Spleen (tissue), 7 donors: ENCODE measurements around the gene COL23A1.

Experiments used
- POLR2AphosphoS5 ChIP-seq, 3 donors: sonication (generic); formaldehyde crosslinking; IDR thresholded peaks; one replicate each; pipeline ENCODE4 v1.5.1; 2017; ENCODE audit warnings: antibody characterized with exemption in 3 of 3
- TF ChIP-seq, protein P1 (sequence below), 11 experiments: fragments of 200-600 bp in 7 of 11; fragments of 450-650 bp in 4 of 11; sonication (generic) in 4 of 11; IDR thresholded peaks in 8 of 11; conservative IDR thresholded peaks in 3 of 11; 1 replicate in 7 of 11; 2 replicates in 4 of 11; pipeline versions ENCODE4 v1.4.0 to v1.8.0; 2016 to 2021; ENCODE audit warnings: antibody characterized with exemption in 11 of 11, inconsistent platforms in 4 of 11, mild to moderate bottlenecking in 1 of 11
- donor health status: DM: no; HTN: no; CAD: no; lungs with moderate emphysema.
- donor health status: DM: no; HTN: no; CAD: no.
- donor health status: DM: no; HTN: no; CAD: no.

DNA sequence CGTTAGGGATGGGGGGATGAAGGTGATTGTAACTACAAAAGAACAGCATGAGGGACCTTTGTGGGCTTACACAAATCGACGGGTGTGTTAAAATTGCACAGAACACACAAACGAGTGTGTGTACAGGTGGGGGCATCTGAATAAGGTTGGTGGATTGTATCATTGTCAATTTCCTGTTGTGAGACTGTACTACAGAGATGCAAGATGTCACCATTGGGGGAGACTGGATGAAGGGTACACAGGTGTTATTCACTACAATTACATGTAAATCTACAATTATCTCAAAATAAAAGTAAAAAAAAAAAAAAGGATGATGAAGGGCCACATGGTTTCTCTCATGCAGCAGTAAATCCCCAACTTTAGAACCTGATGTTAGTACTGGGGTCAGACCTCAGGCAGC, 326.1 kb downstream of the COL23A1 start:
- TF ChIP-seq, protein P1, sequence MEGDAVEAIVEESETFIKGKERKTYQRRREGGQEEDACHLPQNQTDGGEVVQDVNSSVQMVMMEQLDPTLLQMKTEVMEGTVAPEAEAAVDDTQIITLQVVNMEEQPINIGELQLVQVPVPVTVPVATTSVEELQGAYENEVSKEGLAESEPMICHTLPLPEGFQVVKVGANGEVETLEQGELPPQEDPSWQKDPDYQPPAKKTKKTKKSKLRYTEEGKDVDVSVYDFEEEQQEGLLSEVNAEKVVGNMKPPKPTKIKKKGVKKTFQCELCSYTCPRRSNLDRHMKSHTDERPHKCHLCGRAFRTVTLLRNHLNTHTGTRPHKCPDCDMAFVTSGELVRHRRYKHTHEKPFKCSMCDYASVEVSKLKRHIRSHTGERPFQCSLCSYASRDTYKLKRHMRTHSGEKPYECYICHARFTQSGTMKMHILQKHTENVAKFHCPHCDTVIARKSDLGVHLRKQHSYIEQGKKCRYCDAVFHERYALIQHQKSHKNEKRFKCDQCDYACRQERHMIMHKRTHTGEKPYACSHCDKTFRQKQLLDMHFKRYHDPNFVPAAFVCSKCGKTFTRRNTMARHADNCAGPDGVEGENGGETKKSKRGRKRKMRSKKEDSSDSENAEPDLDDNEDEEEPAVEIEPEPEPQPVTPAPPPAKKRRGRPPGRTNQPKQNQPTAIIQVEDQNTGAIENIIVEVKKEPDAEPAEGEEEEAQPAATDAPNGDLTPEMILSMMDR (IDR thresholded peaks at IDR 0.05 in 8 of 11, conservative IDR thresholded peaks at IDR 0.05 in 3 of 11), result no peak
- no peak for TF ChIP-seq POLR2AphosphoS5 (IDR thresholded peaks at IDR 0.05)
